GM18502 (cell line): Measurements from ENCODE around the gene DNAJC16.

Experiments used
- ATAC-seq: cut with Tn5 transposase; IDR thresholded peaks from one replicate; pipeline ENCODE4 v1.9.1; 2021; ENCODE audit warnings: mild to moderate bottlenecking; ENCODE audit not compliant: unreplicated experiment, poor library complexity

The DNAJC16 gene

GRCh38 chr1:15531003-15531402 lies 4.4 kb downstream of the DNAJC16 start:
- ATAC-seq, result no peak

GRCh38 chr1:15531682-15532081 lies 5.0 kb downstream of the DNAJC16 start:
- ATAC-seq, result no peak

- no peak for ATAC-seq
Measured at GRCh38 chr1:15538771-15539170, 12.1 kb downstream of the DNAJC16 start.

GRCh38 chr1:15540186-15540585 lies 13.5 kb downstream of the DNAJC16 start:
- ATAC-seq, result no peak

- ATAC-seq, result no peak
Measured at GRCh38 chr1:15541231-15541792, 14.7 kb downstream of the DNAJC16 start.

- no peak for ATAC-seq
Measured at GRCh38 chr1:15542388-15543250, 16.0 kb downstream of the DNAJC16 start.

- ATAC-seq, result no peak
Measured at GRCh38 chr1:15543251-15543588, 16.6 kb downstream of the DNAJC16 start.

- ATAC-seq, result no peak
Measured at GRCh38 chr1:15543589-15544568, 17.2 kb downstream of the DNAJC16 start.

- no peak for ATAC-seq
Measured at GRCh38 chr1:15546641-15547040, 20.0 kb downstream of the DNAJC16 start.

GRCh38 chr1:15550573-15550972 lies 23.9 kb downstream of the DNAJC16 start:
- no peak for ATAC-seq

GRCh38 chr1:15557008-15557407 lies 30.4 kb downstream of the DNAJC16 start:
- ATAC-seq, result no peak

GRCh38 chr1:15557594-15557993 lies 30.9 kb downstream of the DNAJC16 start:
- ATAC-seq, result no peak

GRCh38 chr1:15558516-15558915 lies 31.9 kb downstream of the DNAJC16 start:
- no peak for ATAC-seq

- ATAC-seq, result no peak
Measured at GRCh38 chr1:15559189-15559810, 32.7 kb downstream of the DNAJC16 start.

GRCh38 chr1:15568387-15569073 lies 41.9 kb downstream of the DNAJC16 start:
- ATAC-seq, result no peak

GRCh38 chr1:15570861-15571260 lies 44.2 kb downstream of the DNAJC16 start:
- ATAC-seq, result no peak

- ATAC-seq, result no peak
Measured at GRCh38 chr1:15571266-15571665, 44.6 kb downstream of the DNAJC16 start.

GRCh38 chr1:15573477-15573876 lies 46.8 kb downstream of the DNAJC16 start:
- ATAC-seq, result no peak

- no peak for ATAC-seq
Measured at GRCh38 chr1:15574741-15575140, 48.1 kb downstream of the DNAJC16 start.
